Spleen (tissue), 11 donors: ENCODE results near the gene CD2. TPM values are rescaled to one million over a fixed set of nuclear protein-coding genes. Genes with fewer than 3 reads are reported as not detected.

Source experiments
- DNase-seq: peaks from one replicate; pipeline ENCODE4 v3.0.0-alpha.2; 2020
- H3K27ac ChIP-seq, 8 donors: fragments of 200-600 bp; sonication (generic) in 7 of 8; 1 replicate in 4 of 8; 2 replicates in 4 of 8; pipeline versions ENCODE4 v1.5.0 to v1.8.0; 2016 to 2021; ENCODE audit warnings: inconsistent platforms in 4 of 8, mild to moderate bottlenecking in 4 of 8, moderate library complexity in 1 of 8
- H3K27me3 ChIP-seq, 7 donors: fragments of 200-600 bp; sonication (generic) in 6 of 7; replicated peaks in 1 of 7; 1 replicate in 4 of 7; 2 replicates in 3 of 7; pipeline versions ENCODE4 v1.5.0 to v1.8.0; 2016 to 2021; ENCODE audit warnings: inconsistent platforms in 3 of 7, mild to moderate bottlenecking in 1 of 7
- H3K36me3 ChIP-seq, 6 donors: fragments of 200-600 bp; sonication (generic) in 5 of 6; 1 replicate in 4 of 6; 2 replicates in 2 of 6; pipeline versions ENCODE4 v1.5.0 to v1.8.0; 2016 to 2021; ENCODE audit warnings: inconsistent platforms in 2 of 6
- H3K4me1 ChIP-seq, 6 donors: fragments of 200-600 bp; sonication (generic) in 5 of 6; 1 replicate in 3 of 6; 2 replicates in 3 of 6; pipeline versions ENCODE4 v1.5.0 to v1.8.0; 2016 to 2021; ENCODE audit warnings: inconsistent platforms in 3 of 6
- H3K4me3 ChIP-seq, 8 donors: fragments of 200-600 bp; sonication (generic) in 7 of 8; 1 replicate in 4 of 8; 2 replicates in 4 of 8; pipeline versions ENCODE4 v1.5.0 to v1.8.0; 2016 to 2021; ENCODE audit warnings: inconsistent platforms in 4 of 8, mild to moderate bottlenecking in 4 of 8, moderate library complexity in 2 of 8
- H3K9me3 ChIP-seq, 8 donors: fragments of 200-600 bp; sonication (generic) in 7 of 8; 1 replicate in 4 of 8; 2 replicates in 4 of 8; pipeline versions ENCODE4 v1.5.0 to v1.8.0; 2016 to 2021; ENCODE audit warnings: inconsistent platforms in 4 of 8
- CTCF ChIP-seq, 11 experiments: fragments of 200-600 bp in 7 of 11; fragments of 450-650 bp in 4 of 11; sonication (generic) in 4 of 11; IDR thresholded peaks in 8 of 11; conservative IDR thresholded peaks in 3 of 11; 1 replicate in 7 of 11; 2 replicates in 4 of 11; pipeline versions ENCODE4 v1.4.0 to v1.8.0; 2016 to 2021; ENCODE audit warnings: antibody characterized with exemption in 11 of 11, inconsistent platforms in 4 of 11, mild to moderate bottlenecking in 1 of 11
- POLR2A ChIP-seq, 3 donors: fragments of 450-650 bp; IDR thresholded peaks; one replicate each; pipeline ENCODE4 v1.5.1; 2017; ENCODE audit warnings: antibody characterized with exemption in 3 of 3, mild to moderate bottlenecking in 1 of 3
- POLR2AphosphoS5 ChIP-seq, 3 donors: sonication (generic); formaldehyde crosslinking; IDR thresholded peaks; one replicate each; pipeline ENCODE4 v1.5.1; 2017; ENCODE audit warnings: antibody characterized with exemption in 3 of 3
- WGBS, 5 donors: extraction: QIAGEN DNeasy Blood & Tissue Kit in 3 of 5; methylation state at CpG; one replicate each; pipeline versions ENCODE4 v1.1.5 to v1.1.7; 2013 to 2018; 5-methylcytosine and 5-hydroxymethylcytosine counted together
- intact Hi-C: fragments of 100-400 bp; cut with DNase I; formaldehyde crosslinking; loops from one replicate; pipeline ENCODE4 v1.15.0; 2023; ENCODE audit warnings: low total_unique reads
- polyA plus RNA-seq, 3 donors: library from polyadenylated mRNA; stranded (reverse); fragments of 200-250 nt; gene quantifications; one replicate each; pipeline ENCODE4 v1.2.1, GENCODE V29; 2013
- total RNA-seq, 7 donors: library from RNA; depleted of rRNA in 3 of 7; stranded (reverse); fragments of >200 nt in 3 of 7; fragmentation: NEBNext Ultra II Directional in 4 of 7; extraction: Animal tissue kit (Norgen Biotek cat#: 25700) in 4 of 7; gene quantifications; one replicate each; pipeline versions ENCODE4 v1.1.0 to v1.2.1, GENCODE V29; 2016 to 2021
- donor health status: healthy with polysubstance abuse.
- donor health status: DM: no; HTN: no; CAD: no; lungs with moderate emphysema.
- donor health status: DM: no; HTN: no; CAD: no.
- donor health status: Bipolar disorder and iron deficiency.
- donor health status: healthy.
- donor health status: DM: no; HTN: no; CAD: no.
- donor health status: DM: yes; HTN: yes; CAD: no.

Gene CD2
- total and polyA plus RNA-seq, 10 donors: 21.6 to 50.5 (median 30.1) TPM

DNA sequence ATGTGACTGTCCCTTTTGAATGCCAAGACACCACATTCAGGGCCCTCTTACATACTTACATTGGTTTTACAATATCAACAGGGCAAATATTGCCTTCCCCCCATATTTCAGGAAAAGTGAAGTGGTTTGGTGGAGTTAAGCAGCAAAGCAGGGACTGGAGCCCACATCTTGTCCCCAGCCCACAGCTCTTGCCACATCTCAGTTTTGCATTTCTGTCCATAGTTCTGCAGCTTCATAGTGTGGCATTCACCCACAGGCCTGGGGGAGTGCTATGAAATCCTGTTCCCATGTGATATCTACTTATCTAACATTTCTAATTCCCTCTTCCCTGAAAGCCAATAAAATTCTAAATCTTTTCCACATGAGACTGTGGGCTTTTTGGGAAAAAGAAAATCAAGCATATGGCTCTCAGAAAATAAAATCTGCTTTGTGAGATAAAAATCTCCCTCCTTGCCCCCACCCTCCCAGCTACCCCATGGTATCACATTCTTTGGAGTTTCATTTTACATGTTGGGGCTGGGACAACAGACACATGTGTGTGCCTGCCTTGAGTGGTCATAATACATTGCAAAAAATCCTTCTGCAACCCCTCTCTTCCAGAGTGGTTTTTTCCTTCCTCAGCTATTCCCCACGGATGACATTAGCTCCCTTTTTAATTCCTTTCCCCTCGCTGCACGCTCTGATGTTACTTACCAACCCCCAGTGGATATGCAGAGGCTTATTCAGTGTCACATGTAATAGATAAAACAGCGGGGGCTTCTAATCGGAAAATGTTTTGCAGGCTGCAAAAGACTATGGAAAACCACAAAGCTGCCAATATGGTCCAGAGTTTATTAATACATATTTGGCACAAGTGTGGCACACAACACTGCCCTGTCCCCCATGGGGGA, 20.5 kb upstream of the CD2 start:
- 79 to 90% (median 83%) methylated on average over 5 of the region's 5 CpGs for WGBS, 5 donors
- Histone ChIP-seq H3K27ac (no peak overlapping the region), H3K27me3 (no peaks in the 10 kb centered on the region), H3K4me1 (peaks cover 0 to 17% (median 14%) of the 10 kb centered on the region in 6 donors), H3K4me3 (no peak overlapping the region), H3K9me3 (no peaks in the 10 kb centered on the region), H3K36me3 (no peaks in the 10 kb centered on the region)
- TF ChIP-seq CTCF (IDR thresholded peaks at IDR 0.05 in 8 of 11, conservative IDR thresholded peaks at IDR 0.05 in 3 of 11) (no peak), POLR2AphosphoS5 (IDR thresholded peaks at IDR 0.05) (no peak), POLR2A (IDR thresholded peaks at IDR 0.05) (no peak)
- no peak for DNase-seq
- intact Hi-C loops: no loop called here

DNA sequence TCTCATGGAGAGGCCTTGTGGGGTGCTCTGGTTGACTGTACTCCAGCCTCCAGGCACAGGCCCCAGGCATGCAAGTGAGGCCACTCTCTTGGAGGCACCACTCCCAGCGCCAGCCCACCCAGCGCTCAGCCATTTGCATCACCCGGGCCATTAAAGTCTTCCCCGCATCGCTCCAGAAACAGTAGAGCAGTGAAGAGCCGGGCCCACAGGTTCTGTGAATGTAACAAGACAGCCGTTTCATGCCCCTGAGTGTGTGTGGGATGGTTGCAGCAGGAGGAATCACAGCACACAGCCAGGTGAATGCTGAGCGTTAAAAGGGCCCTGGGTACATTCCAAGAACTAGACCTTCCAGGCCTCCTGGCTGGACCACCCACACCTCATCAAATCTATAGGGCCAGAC, 19.0 kb upstream of the CD2 start:
- WGBS, 5 donors: 81 to 100% (median 92%) methylated on average over 1 to 8 of the region's 8 CpGs
- Histone ChIP-seq H3K9me3 (no peaks in the 10 kb centered on the region), H3K27ac (no peak overlapping the region), H3K27me3 (no peaks in the 10 kb centered on the region), H3K36me3 (no peaks in the 10 kb centered on the region), H3K4me3 (no peak overlapping the region), H3K4me1 (peaks cover 11 to 33% (median 26%) of the 10 kb centered on the region in 6 donors)
- TF ChIP-seq POLR2AphosphoS5 (IDR thresholded peaks at IDR 0.05): no peak
- TF ChIP-seq CTCF (IDR thresholded peaks at IDR 0.05 in 8 of 11, conservative IDR thresholded peaks at IDR 0.05 in 3 of 11): no peak
- no peak for TF ChIP-seq POLR2A (IDR thresholded peaks at IDR 0.05)
- intact Hi-C loops: loop anchor here (5.0 kb wide), 2 partner anchors 82 to 322 kb away; no protein-coding TSS in a partner anchor
- DNase-seq: no peak

DNA sequence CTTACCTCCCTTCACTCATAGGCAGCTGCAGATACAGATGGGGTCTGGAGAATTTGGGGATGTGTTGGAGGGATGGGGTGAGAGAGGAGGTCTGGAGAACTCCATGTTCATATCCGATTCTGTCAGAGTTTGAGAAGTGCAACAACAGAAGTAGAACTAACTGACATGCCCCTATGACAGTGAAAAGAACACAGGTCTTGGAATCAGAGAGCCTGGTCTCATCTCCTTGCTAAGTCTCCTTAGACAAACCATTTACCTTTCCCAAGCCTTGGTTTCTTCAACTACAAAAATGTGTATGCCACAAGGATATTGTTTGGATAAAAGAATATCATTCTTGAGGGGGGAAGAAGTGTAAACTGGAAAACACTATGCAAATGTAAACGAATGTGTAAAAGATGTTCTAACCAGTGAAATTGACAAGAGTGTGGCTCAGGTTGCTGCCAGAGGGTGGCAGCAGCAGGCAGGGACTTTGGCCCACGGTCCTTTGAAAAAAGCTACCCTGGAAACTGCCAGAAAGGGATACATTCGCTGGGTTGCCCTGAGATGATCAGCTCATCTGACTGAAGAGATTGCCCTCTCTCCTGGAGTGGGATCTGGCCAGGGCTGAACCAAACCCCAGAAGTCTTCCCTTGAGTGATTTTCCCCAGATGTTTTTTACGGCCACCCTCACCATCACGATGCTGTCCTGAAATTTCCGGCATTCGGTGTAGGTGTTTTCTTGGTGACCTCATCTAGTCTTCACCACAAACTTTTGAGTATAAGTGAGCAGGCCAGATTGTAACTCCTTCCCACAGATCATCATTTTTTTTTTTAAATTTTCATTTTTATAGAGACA, 17.0 kb upstream of the CD2 start:
- intact Hi-C loops: loop anchor here (5.0 kb wide), 2 partner anchors 80 to 320 kb away; no protein-coding TSS in a partner anchor
- no peaks in the 10 kb centered on the region for H3K27me3 ChIP-seq
- H3K4me1 ChIP-seq: peaks cover 11 to 38% (median 26%) of the 10 kb centered on the region in 6 donors
- TF ChIP-seq POLR2AphosphoS5 (IDR thresholded peaks at IDR 0.05) (no peak), CTCF (IDR thresholded peaks at IDR 0.05 in 8 of 11, conservative IDR thresholded peaks at IDR 0.05 in 3 of 11) (peak; percentile 61 to 84 (median 75))
- H3K9me3 ChIP-seq: peaks cover 0 to 8% (median under 1%) of the 10 kb centered on the region in 8 donors
- H3K27ac ChIP-seq: peak overlapping the region; percentile 11 to 84 (median 63)
- 46 to 52% (median 49%) methylated on average over 8 of the region's 8 CpGs for WGBS, 5 donors
- H3K36me3 ChIP-seq: no peaks in the 10 kb centered on the region
- H3K4me3 ChIP-seq: peak overlapping the region in 2 of 8 donors; percentile 3 to 31
- DNase-seq: peak; percentile 84
